ENCODE measurements around the gene ZNF579.
A peak's percentile ranks its signal among the peaks of the same experiment; 100 is the strongest.

The ZNF579 gene

GRCh38 chr19:55611983-55612645, 31.5 kb upstream of the ZNF579 start:
- DNase-seq (ENCODE audit: low read depth, low spot score) = no peak

- no peak for DNase-seq (ENCODE audit: low read depth, low spot score)
Measured at GRCh38 chr19:55611300-55611982, 30.8 kb upstream of the ZNF579 start.

- DNase-seq (ENCODE audit: low read depth, low spot score) = no peak
Measured at GRCh38 chr19:55609326-55609725, 28.7 kb upstream of the ZNF579 start.

- no peak for DNase-seq (ENCODE audit: low read depth, low spot score)
Measured at GRCh38 chr19:55606817-55607216, 26.2 kb upstream of the ZNF579 start.

- DNase-seq (ENCODE audit: low read depth, low spot score) = no peak
Measured at GRCh38 chr19:55606471-55606787, 25.8 kb upstream of the ZNF579 start.

GRCh38 chr19:55605637-55606470, 25.2 kb upstream of the ZNF579 start, which contains the start of gene ZNF865:
ZNF865 (plus strand) TSS chr19:55605647; CDS start chr19:55613619, 7,972 bp downstream.
- DNase-seq (ENCODE audit: low read depth, low spot score) = peak; percentile 50

- DNase-seq (ENCODE audit: low read depth, low spot score) = peak; percentile 96
Measured at GRCh38 chr19:55605207-55605636, 24.6 kb upstream of the ZNF579 start.

GRCh38 chr19:55603581-55604292, 23.1 kb upstream of the ZNF579 start:
- DNase-seq (ENCODE audit: low read depth, low spot score) = no peak

- no peak for DNase-seq (ENCODE audit: low read depth, low spot score)
Measured at GRCh38 chr19:55603115-55603514, 22.5 kb upstream of the ZNF579 start.

GRCh38 chr19:55602104-55603001, 21.7 kb upstream of the ZNF579 start:
- no peak for DNase-seq (ENCODE audit: low read depth, low spot score)

GRCh38 chr19:55601084-55601483, 20.4 kb upstream of the ZNF579 start:
- no peak for DNase-seq (ENCODE audit: low read depth, low spot score)

GRCh38 chr19:55600662-55601028, 20.0 kb upstream of the ZNF579 start:
- DNase-seq (ENCODE audit: low read depth, low spot score) = no peak

GRCh38 chr19:55599842-55600661, 19.4 kb upstream of the ZNF579 start, which contains the start of gene ZNF524:
ZNF524 (plus strand) TSS chr19:55600288; CDS start chr19:55602113, 1,825 bp downstream.
- no peak for DNase-seq (ENCODE audit: low read depth, low spot score)

GRCh38 chr19:55599468-55599841, 18.8 kb upstream of the ZNF579 start, which contains the start of gene FIZ1:
FIZ1 (minus strand) TSS chr19:55599517; CDS start chr19:55597865, 1,652 bp downstream.
- DNase-seq (ENCODE audit: low read depth, low spot score) = peak; percentile 98

- DNase-seq (ENCODE audit: low read depth, low spot score) = peak; percentile 92
Measured at GRCh38 chr19:55598719-55599467, 18.2 kb upstream of the ZNF579 start.

GRCh38 chr19:55598034-55598433, 17.4 kb upstream of the ZNF579 start:
- no peak for DNase-seq (ENCODE audit: low read depth, low spot score)

- no peak for DNase-seq (ENCODE audit: low read depth, low spot score)
Measured at GRCh38 chr19:55597501-55597921, 16.9 kb upstream of the ZNF579 start.

- DNase-seq (ENCODE audit: low read depth, low spot score) = no peak
Measured at GRCh38 chr19:55596304-55596703, 15.7 kb upstream of the ZNF579 start.

GRCh38 chr19:55594996-55595545, 14.4 kb upstream of the ZNF579 start:
- no peak for DNase-seq (ENCODE audit: low read depth, low spot score)

Measured in brain pericyte (primary cell).